ENCODE data around the gene IFI6. TPM values are rescaled to one million over a fixed set of nuclear protein-coding genes. Genes with fewer than 3 reads are reported as not detected.
"Not testable (repeated sequence)": the region's sequence is repeated elsewhere in the genome, so short reads cannot be mapped to it uniquely, and the experiment has no call there.

IFI6 gene
- polyA plus RNA-seq, 4 donors = 20.1 to 25.1 (median 22.5) TPM

DNA sequence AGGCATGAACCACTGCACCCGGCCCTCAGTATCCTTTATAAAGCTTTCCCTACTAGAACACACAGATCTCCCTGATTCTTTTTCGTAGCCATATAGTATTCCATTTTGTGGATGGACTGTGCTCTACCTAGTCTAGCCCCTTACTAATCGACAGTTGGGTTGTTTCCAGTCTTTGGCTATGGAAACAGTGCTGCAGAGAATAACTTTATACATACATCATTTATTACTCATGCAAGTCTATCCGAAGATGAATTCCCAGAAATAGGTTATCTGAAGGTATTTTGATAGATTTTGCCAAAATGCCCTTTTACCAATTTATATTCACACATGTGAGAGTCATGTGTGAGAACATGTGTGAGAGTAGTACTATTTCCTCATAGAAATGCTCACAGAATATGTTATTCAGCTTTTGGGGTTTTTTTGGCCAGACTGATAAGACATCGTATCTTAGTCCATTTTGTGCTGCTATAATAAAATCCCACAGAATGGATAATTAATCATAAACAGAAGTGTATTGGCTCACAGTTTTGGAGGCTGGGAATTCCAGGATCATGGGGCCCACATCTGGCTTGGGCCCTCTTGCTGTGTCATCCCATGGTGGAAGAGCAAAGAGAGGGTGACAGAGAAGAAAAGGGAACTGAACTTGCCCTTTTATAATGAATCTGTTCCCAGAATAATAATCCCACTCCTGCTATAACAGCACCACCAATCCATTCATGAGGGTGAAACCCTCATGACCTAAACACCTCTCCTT lies 19.7 kb downstream of the IFI6 start:
- no peak for DNase-seq (ENCODE audit: low read depth in 4 of 4, low spot score in 3 of 4)

DNA sequence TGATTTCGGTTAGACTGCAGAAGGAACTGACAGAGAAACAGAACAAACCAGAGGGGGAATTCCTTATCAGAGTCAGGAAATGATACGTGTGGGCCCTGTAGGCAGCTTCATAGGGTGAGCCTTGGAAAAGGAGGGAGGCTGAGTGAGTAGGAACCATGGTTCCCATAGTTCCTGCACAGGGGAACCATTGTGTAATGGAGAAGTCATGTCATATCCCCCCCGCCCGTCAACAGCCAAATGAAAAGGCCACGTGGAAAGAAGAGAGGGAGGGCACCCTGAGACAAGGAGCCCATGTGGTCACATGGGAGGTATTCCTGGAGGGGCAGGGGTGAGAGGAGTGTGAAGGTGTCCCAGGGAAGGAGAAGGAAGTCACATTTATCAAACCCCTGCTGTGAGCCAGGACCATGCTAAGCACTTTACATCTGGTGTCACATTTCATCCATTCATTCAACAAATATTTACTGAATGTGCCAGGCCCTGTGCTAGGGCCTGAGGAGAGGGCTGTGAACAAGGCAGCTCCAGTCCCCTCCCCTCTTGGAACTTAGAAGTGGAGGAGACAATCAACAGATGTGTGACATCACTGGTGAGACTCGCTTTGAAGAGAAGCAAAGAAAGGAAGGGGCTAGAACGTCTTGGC lies 21.3 kb downstream of the IFI6 start:
- DNase-seq (ENCODE audit: low read depth in 4 of 4, low spot score in 3 of 4) = no peak

DNA sequence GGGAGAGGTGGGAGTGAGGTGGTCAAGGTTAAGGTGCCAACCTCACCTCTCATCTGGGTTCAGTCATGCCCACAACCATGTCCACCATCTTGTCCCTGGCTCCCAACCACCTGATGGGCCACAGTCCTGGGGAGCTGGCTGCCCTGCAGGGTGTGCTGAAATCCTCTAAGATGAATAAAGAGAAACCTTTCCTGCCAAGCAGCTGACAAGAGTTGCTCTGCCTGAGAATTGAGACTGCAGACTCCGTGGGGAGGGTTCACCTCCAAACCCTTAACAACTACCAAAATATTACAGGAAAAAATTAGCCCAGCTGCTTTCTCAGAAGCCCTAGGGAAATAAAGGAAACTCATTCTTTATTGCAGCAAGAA lies 21.8 kb downstream of the IFI6 start:
- no peak for DNase-seq (ENCODE audit: low read depth in 4 of 4, low spot score in 3 of 4)

DNA sequence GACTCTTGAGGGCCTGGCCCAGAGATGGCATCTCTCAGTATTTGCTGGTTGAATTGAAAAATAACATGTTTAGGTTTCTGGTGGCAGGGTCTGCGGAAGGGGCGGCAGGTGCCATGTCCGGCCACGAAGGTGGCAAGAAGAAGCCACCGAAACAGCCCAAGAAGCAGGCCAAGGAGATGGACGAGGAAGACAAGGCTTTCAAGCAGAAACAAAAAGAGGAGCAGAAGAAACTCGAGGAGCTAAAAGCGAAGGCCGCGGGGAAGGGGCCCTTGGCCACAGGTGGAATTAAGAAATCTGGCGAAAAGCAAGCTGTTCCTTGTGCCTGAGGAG lies 22.7 kb downstream of the IFI6 start:
- DNase-seq (ENCODE audit: low read depth in 4 of 4, low spot score in 3 of 4) = no peak

DNA sequence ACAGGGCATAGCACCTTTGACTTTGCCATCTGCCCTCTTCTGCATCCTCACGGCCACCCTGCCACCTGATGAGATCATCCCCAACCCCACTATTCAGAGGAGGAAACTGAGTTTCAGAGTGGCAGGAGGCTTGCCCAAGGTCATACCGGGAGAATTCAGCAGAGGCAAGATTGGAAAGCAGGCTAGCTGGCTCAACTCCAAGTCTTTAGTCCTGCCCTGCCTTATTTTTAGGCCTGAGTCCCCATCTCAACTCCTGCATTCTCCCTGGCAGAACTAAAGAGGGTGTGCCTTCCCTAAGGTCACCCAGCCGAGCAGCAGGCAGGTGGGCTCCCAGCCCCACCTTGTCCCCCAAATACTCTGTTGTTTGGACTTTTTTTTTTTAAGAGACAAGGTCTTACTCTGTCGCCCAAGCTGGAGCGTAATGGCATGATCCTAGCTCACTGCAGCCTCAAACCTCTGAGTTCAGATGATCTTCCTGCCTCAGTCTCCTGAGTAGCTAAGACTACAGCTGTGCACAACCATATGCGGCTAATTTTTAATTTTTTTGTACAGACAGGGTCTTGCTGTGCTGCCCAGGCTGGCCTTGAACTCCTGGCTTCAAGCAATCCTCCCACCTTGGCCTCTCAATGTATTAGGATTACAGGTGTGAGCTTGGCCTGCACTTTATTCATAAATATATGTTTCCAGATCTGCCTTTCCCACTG lies 23.2 kb downstream of the IFI6 start:
- DNase-seq (ENCODE audit: low read depth in 4 of 4, low spot score in 3 of 4) = no peak

DNA sequence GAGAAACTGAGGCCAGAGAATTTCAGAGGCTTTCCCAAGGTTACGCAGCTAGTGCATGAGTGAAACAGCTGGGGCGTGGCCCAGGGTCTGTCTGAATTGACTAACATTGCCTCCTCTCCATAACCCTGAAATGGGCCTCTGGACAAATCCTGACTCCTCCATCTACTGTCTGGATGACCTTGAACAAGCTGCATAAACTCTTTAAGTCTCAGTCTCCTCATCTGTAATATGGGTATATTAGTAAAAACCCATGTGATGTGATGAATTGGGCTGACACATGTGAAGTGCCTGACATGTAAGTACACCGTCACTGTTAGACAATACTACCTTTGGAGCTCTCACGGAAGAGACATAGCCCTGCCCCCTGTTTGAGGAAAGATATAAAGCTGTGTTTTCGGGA lies 24.7 kb downstream of the IFI6 start:
- no peak for DNase-seq (ENCODE audit: low read depth in 4 of 4, low spot score in 3 of 4)

DNA sequence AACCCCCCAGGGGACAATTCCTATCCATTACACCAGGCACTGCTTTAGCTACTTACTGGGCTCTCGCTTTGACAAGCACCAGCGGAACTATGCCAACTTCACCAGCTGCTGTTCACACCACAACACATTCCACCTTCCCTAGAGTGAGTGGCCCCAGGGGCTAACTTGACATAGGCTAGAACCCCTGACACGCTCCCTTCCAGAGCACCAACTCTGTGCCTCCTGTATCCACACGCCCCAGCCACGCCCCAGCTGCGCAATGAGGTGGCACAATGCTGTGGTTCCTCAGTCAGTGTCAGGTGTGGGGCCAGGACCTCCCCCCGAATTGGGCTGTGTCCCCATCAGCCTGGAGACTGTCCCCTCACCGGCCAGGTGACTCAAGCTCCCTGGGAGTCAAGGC lies 25.3 kb downstream of the IFI6 start:
- DNase-seq (ENCODE audit: low read depth in 4 of 4, low spot score in 3 of 4) = no peak

DNA sequence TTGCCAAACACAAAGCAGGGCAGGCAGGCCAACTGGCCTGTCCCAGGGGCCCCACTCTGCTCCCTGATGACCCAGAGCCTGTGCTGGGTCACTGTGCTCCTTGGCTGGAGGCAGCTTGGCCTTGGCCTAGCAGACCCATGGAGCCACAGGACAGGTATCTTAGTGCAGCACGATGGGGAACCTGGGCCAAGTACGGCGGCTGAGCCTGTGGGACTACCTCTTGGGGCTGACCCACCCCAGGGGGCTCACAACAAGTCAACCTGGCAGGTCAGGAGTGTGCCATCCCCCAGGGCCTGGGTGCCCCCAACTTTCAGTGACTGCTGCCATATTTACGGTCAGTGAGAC lies 26.9 kb downstream of the IFI6 start:
- DNase-seq (ENCODE audit: low read depth in 4 of 4, low spot score in 3 of 4) = no peak

DNA sequence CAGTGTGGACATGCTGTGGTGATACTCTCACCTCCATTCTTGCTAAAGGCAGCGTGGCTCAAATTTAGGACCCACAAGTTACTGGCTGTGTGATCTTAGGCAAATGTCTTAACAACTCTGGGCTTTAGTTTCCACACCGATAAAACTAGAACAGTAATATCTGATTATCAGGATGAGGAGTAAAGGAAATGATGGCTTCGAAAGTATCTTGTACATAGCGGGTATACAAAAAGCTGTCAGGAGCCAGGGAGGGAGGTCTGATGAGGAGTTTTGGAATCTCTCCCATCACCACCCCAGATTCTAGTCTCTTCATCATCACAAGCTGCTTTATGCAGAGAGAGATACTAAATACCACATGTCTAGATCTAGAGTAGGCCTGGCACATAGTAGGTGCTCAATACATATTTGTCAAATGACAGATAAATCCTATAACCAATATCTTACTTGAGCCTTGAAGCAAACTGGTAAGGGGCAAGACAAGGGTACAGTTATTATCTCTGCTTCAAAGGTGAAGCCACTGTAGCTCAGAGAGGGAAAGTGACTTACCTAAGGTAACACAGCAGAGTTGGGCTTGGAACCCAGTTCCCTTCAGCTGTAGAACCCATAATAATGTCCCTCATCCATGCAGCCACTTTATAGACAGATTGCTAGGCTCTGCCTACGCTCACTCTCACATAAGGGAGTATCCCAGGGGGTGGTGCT lies 27.5 kb downstream of the IFI6 start:
- no peak for DNase-seq (ENCODE audit: low read depth in 4 of 4, low spot score in 3 of 4)

DNA sequence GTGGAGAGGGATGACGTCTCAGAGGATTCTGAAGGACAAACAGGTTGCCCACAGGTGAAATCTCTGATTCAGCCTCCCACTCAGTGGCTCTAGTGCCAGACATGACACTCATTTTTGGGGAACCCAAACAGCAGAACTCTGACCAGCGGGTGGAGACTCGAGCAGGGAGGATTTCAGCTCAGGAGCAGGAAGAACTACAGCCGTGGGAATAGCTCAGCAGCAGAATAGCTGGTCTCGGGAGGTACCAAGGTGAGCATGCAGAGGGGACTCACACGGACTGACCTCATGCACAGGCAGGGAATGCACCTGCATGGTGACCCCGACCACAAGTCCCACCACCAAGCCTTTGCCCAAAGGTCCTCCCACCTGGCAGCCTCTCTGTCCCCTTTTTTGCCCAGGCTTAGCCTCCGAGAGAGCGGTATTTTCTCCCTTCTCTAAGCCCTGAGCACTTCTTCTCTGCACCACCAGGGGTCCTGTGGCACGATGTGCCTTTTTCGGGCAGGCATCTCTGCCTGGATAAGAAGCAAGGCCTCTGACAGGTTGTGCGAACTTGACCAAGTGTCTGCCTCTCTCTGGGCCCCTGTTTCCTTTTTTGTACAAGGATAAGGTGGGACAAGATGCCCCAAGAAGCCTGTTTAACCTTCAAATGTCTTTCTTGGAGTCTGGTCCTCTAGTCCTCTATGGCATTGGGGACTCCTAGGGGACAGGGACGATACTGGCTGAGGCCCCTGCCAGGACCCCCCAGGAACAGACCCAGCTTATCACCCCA lies 28.2 kb downstream of the IFI6 start:
- no peak for DNase-seq (ENCODE audit: low read depth in 4 of 4, low spot score in 3 of 4)

DNA sequence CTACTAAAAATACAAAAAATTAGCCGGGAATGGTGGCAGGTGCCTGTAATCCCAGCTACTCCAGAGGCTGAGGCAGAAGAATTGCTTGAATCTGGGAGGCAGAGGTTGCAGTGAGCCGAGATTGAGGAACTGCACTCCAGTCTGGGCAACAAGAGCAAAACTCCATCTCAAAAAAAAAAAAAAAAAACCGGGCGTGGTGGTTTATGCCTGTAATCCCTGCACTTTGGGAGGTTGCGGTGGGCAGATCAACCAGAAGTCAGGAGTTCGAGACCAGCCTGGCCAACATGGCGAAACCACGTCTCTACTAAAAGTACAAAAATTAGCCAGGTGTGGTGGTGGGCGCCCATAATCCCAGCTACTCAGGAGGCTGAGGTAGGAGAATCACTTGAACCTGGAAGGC lies 31.5 kb downstream of the IFI6 start:
- not testable (repeated sequence) for DNase-seq (ENCODE audit: low read depth in 4 of 4, low spot score in 3 of 4)

DNA sequence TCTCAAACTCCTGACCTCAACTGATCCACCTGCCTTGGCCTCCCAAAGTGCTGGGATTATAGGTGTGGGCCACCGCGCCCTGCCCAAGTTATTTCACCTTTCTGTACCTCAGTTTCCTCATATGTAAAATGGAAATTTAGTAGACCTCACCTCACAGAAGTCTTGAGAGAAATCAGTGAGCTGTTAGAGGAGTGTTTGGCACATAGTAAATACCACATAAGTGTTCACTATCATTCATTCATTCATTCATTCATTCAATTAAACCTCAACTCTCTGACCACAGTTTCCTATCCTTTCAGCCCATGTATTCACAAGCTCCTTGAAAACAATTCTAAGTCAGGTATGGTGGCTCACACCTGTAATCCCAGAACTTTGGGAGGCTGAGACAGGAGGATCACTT lies 33.2 kb downstream of the IFI6 start:
- no peak for DNase-seq (ENCODE audit: low read depth in 4 of 4, low spot score in 3 of 4)

DNA sequence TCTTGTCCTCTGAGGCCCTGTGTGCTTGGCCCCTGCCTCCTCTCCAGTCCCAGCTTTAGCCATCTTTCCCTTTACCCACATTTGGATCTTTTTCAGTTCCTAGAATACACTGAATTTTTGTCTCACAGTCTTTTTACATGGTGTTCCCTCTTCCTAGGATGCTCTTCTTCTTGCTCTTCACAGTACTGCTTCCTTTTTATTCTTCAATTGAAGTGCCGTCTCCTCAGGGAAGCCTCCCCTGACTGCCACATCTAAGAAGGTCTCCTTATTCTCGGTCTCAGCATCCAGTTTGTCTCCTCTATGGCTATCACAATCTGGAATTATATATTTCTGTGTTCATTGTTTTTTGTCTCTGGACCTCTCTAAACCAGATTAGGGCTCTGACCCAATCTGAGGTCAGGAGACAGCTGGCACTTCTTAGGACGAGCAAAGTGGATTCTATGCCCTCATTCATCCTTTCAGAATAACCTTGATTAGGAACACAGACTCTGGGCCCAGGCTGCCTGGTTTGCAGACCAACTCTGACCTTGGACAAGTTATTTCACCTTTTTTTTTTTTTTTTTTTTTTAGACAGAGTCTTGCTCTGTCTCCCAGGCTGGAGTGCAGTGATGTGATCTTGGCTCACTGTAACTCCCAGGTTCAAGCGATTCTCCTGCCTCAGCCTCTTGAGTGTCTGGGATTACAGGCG lies 33.8 kb downstream of the IFI6 start:
- DNase-seq (ENCODE audit: low read depth in 4 of 4, low spot score in 3 of 4) = no peak

DNA sequence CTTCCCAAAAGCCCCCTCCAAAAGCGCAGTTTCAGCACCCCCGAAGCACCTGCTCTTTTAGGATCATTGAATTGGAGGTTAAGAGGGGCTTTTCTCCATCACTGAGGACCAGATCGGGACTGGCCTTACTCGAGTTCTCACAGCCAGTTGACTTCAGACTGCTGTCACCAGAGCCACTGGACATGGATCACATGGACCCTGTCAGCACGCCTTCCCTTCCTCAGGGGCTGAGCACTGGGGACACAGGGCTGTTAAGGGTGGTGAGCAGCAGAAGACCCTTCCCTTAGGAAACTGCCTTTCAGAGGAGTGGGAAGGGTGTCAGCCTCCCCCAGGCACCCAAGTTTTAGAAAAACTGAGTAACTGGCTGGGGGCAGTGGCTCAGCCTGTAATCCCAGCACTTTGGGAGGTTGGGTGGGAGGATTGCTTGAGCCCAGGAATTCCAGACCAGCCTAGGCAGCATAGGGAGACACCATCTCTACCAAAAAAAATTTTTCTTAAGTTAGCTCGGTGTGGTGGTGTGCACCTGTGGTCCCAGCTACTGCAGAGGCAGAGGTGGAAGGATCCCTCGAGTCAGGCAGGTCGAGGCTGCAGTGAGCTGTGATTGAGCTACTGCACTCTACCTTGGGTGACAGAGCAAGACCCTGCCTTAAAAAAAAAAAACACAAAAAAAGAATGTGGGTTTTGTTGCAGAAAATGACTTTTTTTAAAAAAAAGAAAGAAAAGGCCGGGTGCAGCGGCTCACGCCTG lies 36.4 kb downstream of the IFI6 start:
- DNase-seq (ENCODE audit: low read depth in 4 of 4, low spot score in 3 of 4) = no peak

DNA sequence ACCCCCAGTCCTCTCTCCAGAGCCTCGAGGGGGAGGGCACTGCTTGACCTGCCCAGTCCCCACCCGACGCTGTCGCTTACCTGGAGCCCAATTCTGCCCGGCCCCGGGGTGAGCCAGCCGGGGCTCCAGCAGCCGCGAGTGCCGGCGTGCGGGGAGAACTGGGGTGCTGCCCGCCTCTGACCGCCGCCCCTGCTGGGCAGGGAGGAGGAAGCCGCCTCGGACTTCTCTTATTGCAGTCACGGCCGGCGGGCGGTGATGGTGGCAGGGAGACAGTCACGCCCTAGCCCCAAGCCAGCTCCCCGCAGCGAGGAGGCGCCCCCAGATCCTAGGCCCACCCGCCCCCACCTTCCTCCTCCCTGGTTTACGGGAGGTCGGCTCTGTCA lies 37.0 kb downstream of the IFI6 start, which contains the start of gene FGR:
Gene FGR, minus strand, starts transcription at position 201 of the 383 bp plus-strand sequence. CDS start 11,269 bp downstream, outside the sequence.
- DNase-seq (ENCODE audit: low read depth in 4 of 4, low spot score in 3 of 4) = no peak

DNA sequence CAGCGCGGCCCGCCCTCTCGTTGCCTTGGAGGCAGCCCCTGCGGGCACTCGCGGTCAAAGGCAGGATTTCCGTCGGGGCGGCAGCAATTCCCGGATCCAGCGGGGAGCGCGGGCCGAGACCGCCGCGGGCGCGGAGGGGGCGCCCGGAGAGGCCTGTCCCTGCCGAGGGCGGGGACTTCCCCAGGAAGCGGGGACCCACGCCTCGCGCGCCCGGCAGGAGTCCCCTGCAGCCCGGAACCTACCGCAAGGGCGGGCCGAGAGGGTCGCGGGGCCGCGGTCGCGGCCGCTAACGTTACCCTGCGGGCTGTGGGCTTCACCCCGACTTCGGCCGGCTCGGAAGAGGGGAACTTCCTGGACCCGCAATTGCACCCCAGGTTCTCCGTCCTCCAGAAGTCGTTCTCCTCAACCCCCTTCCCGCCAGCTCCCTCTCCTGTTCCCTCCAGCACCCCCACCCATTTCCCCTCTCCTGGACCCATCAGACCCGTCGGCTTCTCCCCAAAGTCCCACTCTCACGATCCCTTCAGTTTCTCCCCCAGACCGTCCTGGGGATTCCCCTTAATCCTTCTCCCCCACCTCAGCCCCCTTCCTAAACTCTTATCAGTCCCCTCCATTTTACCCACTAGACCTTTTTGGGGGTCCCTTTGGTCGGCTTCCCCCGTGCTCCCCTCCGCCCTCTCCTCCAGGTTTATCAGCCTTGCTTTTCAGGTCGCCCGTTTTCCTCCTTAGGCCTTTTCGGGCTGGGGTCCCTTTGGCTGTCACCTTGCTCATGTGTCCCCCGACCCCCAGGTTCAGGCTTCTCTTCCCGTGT lies 37.6 kb downstream of the IFI6 start:
- no peak for DNase-seq (ENCODE audit: low read depth in 4 of 4, low spot score in 3 of 4)

DNA sequence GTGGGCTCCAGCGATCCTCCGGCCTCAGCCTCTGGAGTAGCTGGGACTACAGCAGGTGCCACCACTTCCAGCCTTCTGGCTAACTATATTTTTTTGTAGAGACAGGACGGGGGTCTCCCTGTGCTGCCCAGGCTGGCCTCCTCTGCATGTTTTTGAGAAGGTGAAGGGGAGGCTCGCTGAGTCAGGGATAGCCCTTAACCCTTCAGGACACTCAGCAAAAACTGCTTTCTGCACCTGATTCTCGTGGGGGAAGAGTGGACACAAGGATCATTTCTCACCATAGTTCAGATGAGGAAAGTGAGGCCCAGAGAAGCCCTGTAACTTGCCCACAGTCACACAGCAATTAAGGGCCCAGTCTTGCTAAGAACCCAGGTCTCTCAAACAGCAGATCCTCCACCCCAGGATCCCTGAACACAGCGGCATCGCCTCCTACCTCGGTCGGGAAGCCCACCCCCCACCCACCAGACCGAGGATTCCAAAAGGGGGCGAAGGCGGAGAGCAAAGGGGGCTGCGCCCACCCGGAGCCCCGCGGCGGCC lies 38.3 kb downstream of the IFI6 start:
- DNase-seq (ENCODE audit: low read depth in 4 of 4, low spot score in 3 of 4) = no peak

DNA sequence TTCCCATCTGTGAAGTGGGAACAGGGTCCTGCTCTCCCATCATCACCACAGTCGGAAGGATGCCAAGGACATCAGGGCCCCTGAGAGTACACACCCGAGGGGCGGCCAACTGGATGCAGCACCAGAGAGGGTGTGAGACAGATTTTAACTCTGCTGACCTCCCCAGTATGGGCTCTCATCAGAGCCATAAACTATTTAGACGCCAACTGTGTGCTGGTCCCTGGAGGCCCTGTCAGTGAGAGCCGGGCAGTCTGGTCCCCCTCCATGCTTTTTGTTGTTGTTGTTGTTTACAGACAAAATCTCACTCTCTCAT lies 38.7 kb downstream of the IFI6 start:
- DNase-seq (ENCODE audit: low read depth in 4 of 4, low spot score in 3 of 4) = no peak

Measured in right renal pelvis (tissue), 4 donors.